Measurements from ENCODE around the gene ADAR. TPM values are rescaled to one million over a fixed set of nuclear protein-coding genes. Genes with fewer than 3 reads are reported as not detected.

The ADAR gene
- total and polyA plus RNA-seq, 4 experiments from 2014 or later: 64.4 to 247 (median 201) TPM

DNA sequence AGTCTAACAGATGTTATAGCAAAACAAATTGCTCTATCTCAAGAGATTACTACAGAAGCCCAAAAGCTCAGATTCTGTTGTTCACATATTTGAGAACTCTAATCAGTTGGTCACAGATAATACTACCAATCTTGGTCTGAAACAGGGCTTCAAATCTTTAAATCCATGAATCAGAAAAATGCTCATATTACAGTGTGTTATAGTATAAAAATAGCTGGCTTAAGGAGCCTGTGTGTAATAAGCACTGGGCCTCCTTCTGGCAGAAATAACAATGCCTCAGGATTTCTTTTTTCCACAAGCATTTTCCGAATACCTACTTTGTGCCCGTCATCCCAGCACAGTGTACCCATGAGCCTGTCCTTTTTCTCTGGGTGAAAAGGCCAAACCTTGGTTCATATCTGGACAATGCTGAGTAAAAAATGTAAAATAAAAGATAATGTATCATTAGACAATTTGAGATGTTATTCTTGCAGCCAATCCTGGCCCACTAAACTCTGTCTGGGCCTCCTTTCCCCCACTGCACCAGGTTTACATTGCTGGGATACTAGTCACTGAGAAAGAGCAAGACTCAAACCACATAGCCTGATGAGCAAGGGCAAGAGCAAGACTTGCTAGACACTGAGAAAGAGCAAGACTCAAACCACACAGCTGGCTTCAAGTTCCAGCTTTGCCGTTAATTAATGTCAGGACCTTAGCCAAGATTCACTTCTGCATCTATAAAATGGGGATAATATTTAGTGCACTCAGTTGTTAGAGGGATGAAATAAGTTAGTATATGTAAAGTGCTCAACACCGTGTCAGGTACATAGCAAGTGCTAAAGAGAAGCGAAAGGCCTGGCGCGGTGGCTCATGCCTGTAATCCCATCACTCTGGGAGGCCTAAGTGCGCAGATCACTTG, 17.0 kb upstream of the ADAR start:
- peaks cover 28 to 62% (median 43%) of the 10 kb centered on the region in 4 donors for H3K4me1 Mint-ChIP-seq
- POLR2A ChIA-PET (ENCODE audit: partially characterized antibody): interaction anchor here (0.5 to 1.2 kb wide), 5 partner anchors 15 to 460 kb away, joined by 3 to 4 read pairs (median 3); no protein-coding TSS in a partner anchor
- Histone ChIP-seq H3K4me1 (ENCODE audit: insufficient read depth, low read length) (peaks cover 32% of the 10 kb centered on the region), H3K27me3 (ENCODE audit: insufficient read depth, low read length) (no peaks in the 10 kb centered on the region), H3K27ac (ENCODE audit: low read depth, low read length) (no peak overlapping the region), H3K4me3 (ENCODE audit: low read length in 2 of 2) (no peak overlapping the region), H3K9me3 (ENCODE audit: control insufficient read depth in 1 of 2, low read length in 2 of 2) (no peaks in the 10 kb centered on the region), H3K36me3 (ENCODE audit: insufficient read depth, low read length) (no peaks in the 10 kb centered on the region)
- no peaks in the 10 kb centered on the region for H3K27me3 Mint-ChIP-seq
- intact Hi-C loops (cut with micrococcal nuclease): no loop called here
- peaks cover 12 to 44% of the 10 kb centered on the region in 2 donors for H3K36me3 Mint-ChIP-seq
- CTCF ChIA-PET (ENCODE audit: partially characterized antibody): interaction anchor here (1.0 to 1.7 kb wide), 2 partner anchors 14 to 18 kb away, joined by 3 read pairs; no protein-coding TSS in a partner anchor
- H3K9me3 Mint-ChIP-seq: peaks cover 0 to 12% (median 6%) of the 10 kb centered on the region in 8 donors
- DNase-seq: no peak
- H3K27ac Mint-ChIP-seq: peak overlapping the region in 5 of 7 donors; percentile 30 to 66 (median 41)
- H3K4me3 Mint-ChIP-seq: peak overlapping the region in 6 of 8 donors; percentile 5 to 49 (median 24)

DNA sequence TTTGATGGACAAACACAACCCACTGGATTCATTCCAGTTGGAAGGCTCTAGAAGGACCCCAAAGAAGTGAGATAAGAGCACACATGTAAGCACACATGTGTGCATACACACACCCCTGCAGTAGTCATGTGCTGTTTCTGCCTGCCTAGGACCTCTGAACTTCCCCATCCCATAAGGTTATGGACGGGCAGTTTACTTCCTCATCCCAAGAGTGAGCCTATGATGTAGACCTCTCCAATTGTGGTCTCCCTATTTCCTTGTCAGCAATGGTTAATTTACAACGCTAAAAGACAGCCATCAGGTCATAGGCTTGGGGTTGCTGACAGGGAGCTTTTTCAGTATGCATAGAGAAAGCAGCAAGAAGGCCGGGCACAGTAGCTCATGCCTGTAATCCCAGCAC, 15.4 kb upstream of the ADAR start:
- H3K4me3 Mint-ChIP-seq: no peak overlapping the region

GRCh38 chr1:154622503-154623039, 14.6 kb upstream of the ADAR start:
- Mint-ChIP-seq H3K27ac (peak overlapping the region in 4 of 7 donors; percentile 4 to 30 (median 23)), H3K27me3 (no peaks in the 10 kb centered on the region), H3K36me3 (peaks cover 9 to 35% of the 10 kb centered on the region in 2 donors), H3K9me3 (no peaks in the 10 kb centered on the region), H3K4me1 (peaks cover 25 to 57% (median 43%) of the 10 kb centered on the region in 4 donors), H3K4me3 (no peak overlapping the region)
- DNase-seq: no peak
- Histone ChIP-seq H3K27ac (ENCODE audit: low read depth, low read length) (no peak overlapping the region), H3K4me1 (ENCODE audit: insufficient read depth, low read length) (peaks cover 33% of the 10 kb centered on the region), H3K27me3 (ENCODE audit: insufficient read depth, low read length) (no peaks in the 10 kb centered on the region), H3K9me3 (ENCODE audit: control insufficient read depth in 1 of 2, low read length in 2 of 2) (no peaks in the 10 kb centered on the region), H3K36me3 (ENCODE audit: insufficient read depth, low read length) (no peaks in the 10 kb centered on the region), H3K4me3 (ENCODE audit: low read length in 2 of 2) (no peak overlapping the region)
- intact Hi-C loops (cut with micrococcal nuclease): no loop called here
- ChIA-PET POLR2A (ENCODE audit: partially characterized antibody) (interaction anchor here (1.0 to 1.6 kb wide), 2 partner anchors 12 to 322 kb away, joined by 3 to 4 read pairs; no protein-coding TSS in a partner anchor), CTCF (ENCODE audit: partially characterized antibody) (interaction anchor here (1.5 kb wide), 1 partner anchor 12 kb away, joined by 5 read pairs; no protein-coding TSS in a partner anchor)

More for the DNA sequence above, 15.4 kb upstream of the ADAR start:
- Histone ChIP-seq H3K9me3 (ENCODE audit: control insufficient read depth in 1 of 2, low read length in 2 of 2) (no peaks in the 10 kb centered on the region), H3K4me1 (ENCODE audit: insufficient read depth, low read length) (peaks cover 36% of the 10 kb centered on the region), H3K27ac (ENCODE audit: low read depth, low read length) (no peak overlapping the region), H3K4me3 (ENCODE audit: low read length in 2 of 2) (no peak overlapping the region), H3K36me3 (ENCODE audit: insufficient read depth, low read length) (no peaks in the 10 kb centered on the region), H3K27me3 (ENCODE audit: insufficient read depth, low read length) (no peaks in the 10 kb centered on the region)
- intact Hi-C loops (cut with micrococcal nuclease): no loop called here
- peaks cover 9 to 37% of the 10 kb centered on the region in 2 donors for H3K36me3 Mint-ChIP-seq
- ChIA-PET CTCF (ENCODE audit: partially characterized antibody) (no interaction called here), POLR2A (ENCODE audit: partially characterized antibody) (interaction anchor here (1.2 to 1.6 kb wide), 2 partner anchors 13 kb away, joined by 3 to 4 read pairs; no protein-coding TSS in a partner anchor)
- peak overlapping the region in 3 of 7 donors; percentile 4 to 55 (median 20) for H3K27ac Mint-ChIP-seq
- no peaks in the 10 kb centered on the region for H3K27me3 Mint-ChIP-seq
- DNase-seq: no peak
- H3K9me3 Mint-ChIP-seq: peaks cover 0 to 2% (median 0%) of the 10 kb centered on the region in 8 donors
- peaks cover 28 to 57% (median 46%) of the 10 kb centered on the region in 4 donors for H3K4me1 Mint-ChIP-seq

GRCh38 chr1:154621875-154622274, 13.9 kb upstream of the ADAR start:
- no peaks in the 10 kb centered on the region for H3K9me3 Mint-ChIP-seq
- intact Hi-C loops (cut with micrococcal nuclease): no loop called here
- ChIA-PET POLR2A (ENCODE audit: partially characterized antibody) (interaction anchor here (1.0 to 1.6 kb wide), 2 partner anchors 11 to 322 kb away, joined by 3 to 4 read pairs; no protein-coding TSS in a partner anchor), CTCF (ENCODE audit: partially characterized antibody) (interaction anchor here (1.5 kb wide), 1 partner anchor 12 kb away, joined by 5 read pairs; no protein-coding TSS in a partner anchor)
- H3K36me3 ChIP-seq (ENCODE audit: insufficient read depth, low read length): no peaks in the 10 kb centered on the region
- no peak overlapping the region for H3K4me3 ChIP-seq (ENCODE audit: low read length in 2 of 2)
- no peak for DNase-seq
- peaks cover 9 to 33% of the 10 kb centered on the region in 2 donors for H3K36me3 Mint-ChIP-seq
- no peak overlapping the region for H3K27ac ChIP-seq (ENCODE audit: low read depth, low read length)
- no peaks in the 10 kb centered on the region for H3K9me3 ChIP-seq (ENCODE audit: control insufficient read depth in 1 of 2, low read length in 2 of 2)
- peak overlapping the region in 4 of 7 donors; percentile 48 to 77 (median 66) for H3K27ac Mint-ChIP-seq
- H3K4me1 Mint-ChIP-seq: peaks cover 24 to 54% (median 41%) of the 10 kb centered on the region in 4 donors
- H3K27me3 Mint-ChIP-seq: no peaks in the 10 kb centered on the region
- no peak overlapping the region for H3K4me3 Mint-ChIP-seq
- no peaks in the 10 kb centered on the region for H3K27me3 ChIP-seq (ENCODE audit: insufficient read depth, low read length)
- H3K4me1 ChIP-seq (ENCODE audit: insufficient read depth, low read length): peaks cover 29% of the 10 kb centered on the region

DNA sequence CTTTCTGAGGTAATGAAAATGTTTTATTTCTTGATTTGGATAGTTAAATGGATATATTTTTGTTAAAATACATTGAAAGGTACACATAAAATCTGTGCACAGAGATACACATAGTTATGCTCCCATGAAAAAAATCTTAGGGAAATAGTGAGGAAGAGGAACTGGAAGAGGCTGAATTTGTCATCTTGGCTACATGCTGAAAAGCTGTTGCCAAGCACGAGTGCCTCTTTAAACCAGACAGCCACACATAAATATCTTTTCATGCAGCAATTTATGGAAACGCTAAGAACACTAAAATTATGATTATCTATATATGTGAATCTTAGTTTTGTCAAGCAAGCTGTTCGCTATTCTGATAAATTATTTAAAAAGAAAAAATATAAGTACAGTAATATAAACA, 12.8 kb upstream of the ADAR start:
- peaks cover 9 to 29% of the 10 kb centered on the region in 2 donors for H3K36me3 Mint-ChIP-seq
- Histone ChIP-seq H3K9me3 (ENCODE audit: control insufficient read depth in 1 of 2, low read length in 2 of 2) (no peaks in the 10 kb centered on the region), H3K4me3 (ENCODE audit: low read length in 2 of 2) (no peak overlapping the region), H3K4me1 (ENCODE audit: insufficient read depth, low read length) (peaks cover 21% of the 10 kb centered on the region), H3K36me3 (ENCODE audit: insufficient read depth, low read length) (no peaks in the 10 kb centered on the region), H3K27me3 (ENCODE audit: insufficient read depth, low read length) (no peaks in the 10 kb centered on the region), H3K27ac (ENCODE audit: low read depth, low read length) (no peak overlapping the region)
- intact Hi-C loops (cut with micrococcal nuclease): no loop called here
- H3K4me3 Mint-ChIP-seq: no peak overlapping the region
- POLR2A ChIA-PET (ENCODE audit: partially characterized antibody): interaction anchor here (0.7 kb wide), 1 partner anchor 9 kb away, joined by 3 read pairs; no protein-coding TSS in a partner anchor
- no peak overlapping the region for H3K27ac Mint-ChIP-seq
- DNase-seq: no peak
- H3K27me3 Mint-ChIP-seq: no peaks in the 10 kb centered on the region
- no peaks in the 10 kb centered on the region for H3K9me3 Mint-ChIP-seq
- peaks cover 18 to 52% (median 38%) of the 10 kb centered on the region in 4 donors for H3K4me1 Mint-ChIP-seq
- CTCF ChIA-PET (ENCODE audit: partially characterized antibody): interaction anchor here (1.7 kb wide), 1 partner anchor 11 kb away, joined by 7 read pairs; no protein-coding TSS in a partner anchor

- H3K36me3 Mint-ChIP-seq: peaks cover 9 to 28% of the 10 kb centered on the region in 2 donors
- DNase-seq: no peak
- intact Hi-C loops (cut with micrococcal nuclease): no loop called here
- H3K27ac Mint-ChIP-seq: no peak overlapping the region
- Histone ChIP-seq H3K27me3 (ENCODE audit: insufficient read depth, low read length) (no peaks in the 10 kb centered on the region), H3K27ac (ENCODE audit: low read depth, low read length) (no peak overlapping the region), H3K4me3 (ENCODE audit: low read length in 2 of 2) (no peak overlapping the region), H3K4me1 (ENCODE audit: insufficient read depth, low read length) (peaks cover 31% of the 10 kb centered on the region), H3K9me3 (ENCODE audit: control insufficient read depth in 1 of 2, low read length in 2 of 2) (no peaks in the 10 kb centered on the region), H3K36me3 (ENCODE audit: insufficient read depth, low read length) (no peaks in the 10 kb centered on the region)
- H3K4me1 Mint-ChIP-seq: peaks cover 26 to 55% (median 38%) of the 10 kb centered on the region in 4 donors
- CTCF ChIA-PET (ENCODE audit: partially characterized antibody): interaction anchor here (1.7 kb wide), 1 partner anchor 10 kb away, joined by 7 read pairs; no protein-coding TSS in a partner anchor
- no peak overlapping the region for H3K4me3 Mint-ChIP-seq
- POLR2A ChIA-PET (ENCODE audit: partially characterized antibody): interaction anchor here (1.4 kb wide), 2 partner anchors 8 to 13 kb away, joined by 3 to 4 read pairs; no protein-coding TSS in a partner anchor
- no peaks in the 10 kb centered on the region for H3K27me3 Mint-ChIP-seq
- H3K9me3 Mint-ChIP-seq: no peaks in the 10 kb centered on the region
Measured at GRCh38 chr1:154619181-154619948, 11.4 kb upstream of the ADAR start.
